GM23338 (cell line): ENCODE data around the gene DCAKD.

Experiments
- CREB1 ChIP-seq: fragments of 250-450 bp; sonication (Bioruptor Pico); IDR thresholded peaks from 2 replicates; pipeline ENCODE4 v1.5.0; 2020; ENCODE audit warnings: low read depth, mild to moderate bottlenecking, moderate library complexity
- EZH2 ChIP-seq: fragments of 200-600 bp; sonication (generic); IDR thresholded peaks from one replicate; pipeline ENCODE4 v1.8.0; 2017; ENCODE audit warnings: antibody characterized with exemption, mild to moderate bottlenecking, low read depth; ENCODE audit not compliant: unreplicated experiment
- EZH2phosphoT487 ChIP-seq: fragments of 200-600 bp; sonication (generic); IDR thresholded peaks from one replicate; pipeline ENCODE4 v1.8.1; 2018; ENCODE audit warnings: antibody characterized with exemption; ENCODE audit not compliant: unreplicated experiment
- NANOG ChIP-seq: IDR thresholded peaks from 2 replicates; pipeline ENCODE4 v1.6.1; 2016; ENCODE audit warnings: antibody characterized with exemption, borderline replicate concordance
- POLR2AphosphoS5 ChIP-seq: IDR thresholded peaks from 2 replicates; pipeline ENCODE4 v1.6.1; 2016; ENCODE audit warnings: antibody characterized with exemption, low read depth
- STAT1 ChIP-seq: IDR thresholded peaks from one replicate; pipeline ENCODE4 v1.6.1; 2016; ENCODE audit warnings: antibody characterized with exemption; ENCODE audit not compliant: unreplicated experiment
- ZNF114 ChIP-seq: fragments of 250-450 bp; sonication (Bioruptor Pico); IDR thresholded peaks from 2 replicates; pipeline ENCODE4 v1.5.0; 2020; ENCODE audit warnings: mild to moderate bottlenecking, moderate library complexity
- TF ChIP-seq, protein P1 (sequence below), 2 experiments: fragments of 200-600 bp in 1 of 2; sonication (generic) in 1 of 2; conservative IDR thresholded peaks; 2 replicates each; pipeline versions ENCODE4 v1.5.1 to v1.6.1; 2016 to 2017; ENCODE audit warnings: antibody characterized with exemption in 2 of 2, low read depth in 2 of 2, mild to moderate bottlenecking in 2 of 2, moderate library complexity in 1 of 2
- TF ChIP-seq, protein P2 (sequence below): IDR thresholded peaks from one replicate; pipeline ENCODE4 v1.6.1; 2018; ENCODE audit warnings: antibody characterized with exemption; ENCODE audit not compliant: unreplicated experiment
- TF ChIP-seq, protein P3 (sequence below): IDR thresholded peaks from 2 replicates; pipeline ENCODE4 v1.6.1; 2016; ENCODE audit warnings: antibody characterized with exemption

DNA sequence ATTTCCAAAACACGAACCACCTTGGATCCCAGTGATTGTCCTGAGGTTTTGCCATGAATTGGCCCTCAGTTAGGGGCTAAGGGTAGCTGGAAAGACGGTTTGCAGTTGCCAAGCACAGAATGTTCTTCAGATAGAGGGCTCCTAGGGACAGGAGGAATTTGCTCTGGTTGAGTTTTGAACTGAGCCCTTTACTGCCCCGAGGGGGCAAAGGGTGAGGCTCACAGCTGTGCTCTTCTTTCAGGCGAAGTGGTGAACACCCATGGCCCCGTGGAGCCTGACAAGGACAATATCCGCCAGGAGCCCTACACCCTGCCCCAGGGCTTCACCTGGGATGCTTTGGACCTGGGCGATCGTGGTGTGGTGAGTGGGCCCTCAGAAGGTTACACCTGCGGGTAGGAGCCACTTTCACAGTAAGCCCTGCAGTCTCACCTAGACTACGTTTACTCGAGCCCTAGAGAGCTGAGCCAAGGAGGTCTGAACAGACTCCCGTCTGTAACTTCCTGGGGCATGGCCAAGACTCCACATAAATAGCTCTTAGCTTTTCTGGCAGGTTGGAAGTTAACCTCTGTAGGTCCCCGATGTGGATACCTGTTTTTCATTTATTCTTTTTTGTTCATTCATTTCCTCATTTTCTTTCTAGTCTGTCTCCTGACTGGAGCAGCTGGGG lies 42.1 kb upstream of the DCAKD start:
- TF ChIP-seq, protein P1, sequence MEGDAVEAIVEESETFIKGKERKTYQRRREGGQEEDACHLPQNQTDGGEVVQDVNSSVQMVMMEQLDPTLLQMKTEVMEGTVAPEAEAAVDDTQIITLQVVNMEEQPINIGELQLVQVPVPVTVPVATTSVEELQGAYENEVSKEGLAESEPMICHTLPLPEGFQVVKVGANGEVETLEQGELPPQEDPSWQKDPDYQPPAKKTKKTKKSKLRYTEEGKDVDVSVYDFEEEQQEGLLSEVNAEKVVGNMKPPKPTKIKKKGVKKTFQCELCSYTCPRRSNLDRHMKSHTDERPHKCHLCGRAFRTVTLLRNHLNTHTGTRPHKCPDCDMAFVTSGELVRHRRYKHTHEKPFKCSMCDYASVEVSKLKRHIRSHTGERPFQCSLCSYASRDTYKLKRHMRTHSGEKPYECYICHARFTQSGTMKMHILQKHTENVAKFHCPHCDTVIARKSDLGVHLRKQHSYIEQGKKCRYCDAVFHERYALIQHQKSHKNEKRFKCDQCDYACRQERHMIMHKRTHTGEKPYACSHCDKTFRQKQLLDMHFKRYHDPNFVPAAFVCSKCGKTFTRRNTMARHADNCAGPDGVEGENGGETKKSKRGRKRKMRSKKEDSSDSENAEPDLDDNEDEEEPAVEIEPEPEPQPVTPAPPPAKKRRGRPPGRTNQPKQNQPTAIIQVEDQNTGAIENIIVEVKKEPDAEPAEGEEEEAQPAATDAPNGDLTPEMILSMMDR (conservative IDR thresholded peaks at IDR 0.05; ENCODE audit: low read depth in 2 of 2): no peak
- TF ChIP-seq POLR2AphosphoS5: no peak
- TF ChIP-seq, protein P2, sequence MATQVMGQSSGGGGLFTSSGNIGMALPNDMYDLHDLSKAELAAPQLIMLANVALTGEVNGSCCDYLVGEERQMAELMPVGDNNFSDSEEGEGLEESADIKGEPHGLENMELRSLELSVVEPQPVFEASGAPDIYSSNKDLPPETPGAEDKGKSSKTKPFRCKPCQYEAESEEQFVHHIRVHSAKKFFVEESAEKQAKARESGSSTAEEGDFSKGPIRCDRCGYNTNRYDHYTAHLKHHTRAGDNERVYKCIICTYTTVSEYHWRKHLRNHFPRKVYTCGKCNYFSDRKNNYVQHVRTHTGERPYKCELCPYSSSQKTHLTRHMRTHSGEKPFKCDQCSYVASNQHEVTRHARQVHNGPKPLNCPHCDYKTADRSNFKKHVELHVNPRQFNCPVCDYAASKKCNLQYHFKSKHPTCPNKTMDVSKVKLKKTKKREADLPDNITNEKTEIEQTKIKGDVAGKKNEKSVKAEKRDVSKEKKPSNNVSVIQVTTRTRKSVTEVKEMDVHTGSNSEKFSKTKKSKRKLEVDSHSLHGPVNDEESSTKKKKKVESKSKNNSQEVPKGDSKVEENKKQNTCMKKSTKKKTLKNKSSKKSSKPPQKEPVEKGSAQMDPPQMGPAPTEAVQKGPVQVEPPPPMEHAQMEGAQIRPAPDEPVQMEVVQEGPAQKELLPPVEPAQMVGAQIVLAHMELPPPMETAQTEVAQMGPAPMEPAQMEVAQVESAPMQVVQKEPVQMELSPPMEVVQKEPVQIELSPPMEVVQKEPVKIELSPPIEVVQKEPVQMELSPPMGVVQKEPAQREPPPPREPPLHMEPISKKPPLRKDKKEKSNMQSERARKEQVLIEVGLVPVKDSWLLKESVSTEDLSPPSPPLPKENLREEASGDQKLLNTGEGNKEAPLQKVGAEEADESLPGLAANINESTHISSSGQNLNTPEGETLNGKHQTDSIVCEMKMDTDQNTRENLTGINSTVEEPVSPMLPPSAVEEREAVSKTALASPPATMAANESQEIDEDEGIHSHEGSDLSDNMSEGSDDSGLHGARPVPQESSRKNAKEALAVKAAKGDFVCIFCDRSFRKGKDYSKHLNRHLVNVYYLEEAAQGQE: no peak
- TF ChIP-seq ZNF114 (CRISPR knock-in tag): no peak
- TF ChIP-seq EZH2: no peak
- no peak for TF ChIP-seq CREB1 (CRISPR knock-in tag)
- no peak for TF ChIP-seq EZH2phosphoT487
- TF ChIP-seq, protein P3, sequence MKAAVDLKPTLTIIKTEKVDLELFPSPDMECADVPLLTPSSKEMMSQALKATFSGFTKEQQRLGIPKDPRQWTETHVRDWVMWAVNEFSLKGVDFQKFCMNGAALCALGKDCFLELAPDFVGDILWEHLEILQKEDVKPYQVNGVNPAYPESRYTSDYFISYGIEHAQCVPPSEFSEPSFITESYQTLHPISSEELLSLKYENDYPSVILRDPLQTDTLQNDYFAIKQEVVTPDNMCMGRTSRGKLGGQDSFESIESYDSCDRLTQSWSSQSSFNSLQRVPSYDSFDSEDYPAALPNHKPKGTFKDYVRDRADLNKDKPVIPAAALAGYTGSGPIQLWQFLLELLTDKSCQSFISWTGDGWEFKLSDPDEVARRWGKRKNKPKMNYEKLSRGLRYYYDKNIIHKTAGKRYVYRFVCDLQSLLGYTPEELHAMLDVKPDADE: no peak
- no peak for TF ChIP-seq NANOG
- TF ChIP-seq STAT1: no peak
